CD14-positive monocyte (primary cell): Measurements from ENCODE around the gene ATRX. TPM values are rescaled to one million over a fixed set of nuclear protein-coding genes. Genes with fewer than 3 reads are reported as not detected.
"Not testable (repeated sequence)": the region's sequence is repeated elsewhere in the genome, so short reads cannot be mapped to it uniquely, and the experiment has no call there.

ENCODE experiments used
- DNase-seq, 3 donors: peaks; one replicate each; pipeline ENCODE4 v3.0.0-alpha.2; 2011 to 2022
- H2AFZ ChIP-seq: 2 replicates; pipeline ENCODE4 v1.6.0; 2012; ENCODE audit warnings: mild to moderate bottlenecking, low read depth, low read length, inconsistent platforms; ENCODE audit not compliant: insufficient read depth, poor library complexity, severe bottlenecking
- H3K27ac ChIP-seq, 2 donors: 1 replicate in 1 of 2; 2 replicates in 1 of 2; pipeline ENCODE4 v1.5.1; 2012 to 2013; ENCODE audit warnings: low read length in 2 of 2, control low read depth in 1 of 2, inconsistent platforms in 1 of 2, low read depth in 1 of 2, mild to moderate bottlenecking in 1 of 2
- H3K27me3 ChIP-seq, 2 donors: one replicate each; pipeline versions ENCODE4 v1.6.0 to v1.6.1; 2011 to 2013; ENCODE audit warnings: low read length in 2 of 2; ENCODE audit not compliant: control insufficient read depth in 2 of 2, insufficient read depth in 2 of 2
- H3K36me3 ChIP-seq, 2 donors: replicated peaks in 1 of 2; 1 replicate in 1 of 2; 2 replicates in 1 of 2; pipeline versions ENCODE4 v1.5.1 to v1.6.1; 2012 to 2013; ENCODE audit warnings: low read length in 2 of 2, control low read depth in 1 of 2, inconsistent platforms in 1 of 2, mild to moderate bottlenecking in 1 of 2; ENCODE audit not compliant: insufficient read depth in 2 of 2, control insufficient read depth in 1 of 2
- H3K4me1 ChIP-seq, 2 donors: 1 replicate in 1 of 2; 2 replicates in 1 of 2; pipeline versions ENCODE4 v1.5.1 to v1.6.1; 2012 to 2013; ENCODE audit warnings: low read length in 2 of 2, control low read depth in 1 of 2, inconsistent platforms in 1 of 2, mild to moderate bottlenecking in 1 of 2, moderate library complexity in 1 of 2; ENCODE audit not compliant: insufficient read depth in 2 of 2, control insufficient read depth in 1 of 2
- H3K4me2 ChIP-seq: replicated peaks from 2 replicates; pipeline ENCODE3; 2012; ENCODE audit warnings: low read length, moderate library complexity, mild to moderate bottlenecking; ENCODE audit not compliant: poor library complexity, severe bottlenecking; ENCODE audit errors: extremely low read depth
- H3K4me3 ChIP-seq, 3 experiments: fragments of 200-600 bp in 1 of 3; sonication (generic) in 1 of 3; replicated peaks in 1 of 3; 1 replicate in 2 of 3; 2 replicates in 1 of 3; pipeline ENCODE4 v1.5.1; 2011 to 2013; ENCODE audit warnings: low read length in 3 of 3, mild to moderate bottlenecking in 3 of 3, control low read depth in 2 of 3, low read depth in 2 of 3, inconsistent platforms in 1 of 3, moderate library complexity in 1 of 3
- H3K79me2 ChIP-seq: 2 replicates; pipeline ENCODE4 v1.6.0; 2012; ENCODE audit warnings: mild to moderate bottlenecking, control low read depth, inconsistent platforms, low read length, moderate library complexity; ENCODE audit not compliant: insufficient read depth
- H3K9ac ChIP-seq: 2 replicates; pipeline ENCODE4 v1.6.0; 2017; ENCODE audit warnings: low read length, mild to moderate bottlenecking; ENCODE audit not compliant: insufficient read depth, poor library complexity, severe bottlenecking
- H3K9me3 ChIP-seq, 2 donors: replicated peaks in 1 of 2; 1 replicate in 1 of 2; 2 replicates in 1 of 2; pipeline versions ENCODE4 v1.5.1 to v1.6.1; 2012 to 2013; ENCODE audit warnings: low read length in 2 of 2, control low read depth in 1 of 2; ENCODE audit not compliant: control insufficient read depth in 1 of 2, insufficient read depth in 1 of 2
- H4K20me1 ChIP-seq: 2 replicates; pipeline ENCODE4 v1.6.0; 2012; ENCODE audit warnings: mild to moderate bottlenecking, low read length, control low read depth, moderate library complexity; ENCODE audit not compliant: insufficient read depth
- H3K27ac Mint-ChIP-seq, 7 donors: one replicate each; pipeline ENCODE4 v1.8.0; 2020; ENCODE audit warnings: mild to moderate bottlenecking in 7 of 7, mixed read lengths in 7 of 7, moderate library complexity in 6 of 7, inconsistent platforms in 2 of 7
- H3K27me3 Mint-ChIP-seq, 3 donors: one replicate each; pipeline ENCODE4 v1.8.0; 2021 to 2022; ENCODE audit warnings: low read depth in 3 of 3, mild to moderate bottlenecking in 3 of 3, mixed read lengths in 3 of 3, moderate library complexity in 3 of 3, inconsistent platforms in 1 of 3
- H3K36me3 Mint-ChIP-seq, 2 donors: one replicate each; pipeline ENCODE4 v1.8.0; 2020; ENCODE audit warnings: mixed read lengths in 2 of 2, inconsistent platforms in 1 of 2, mild to moderate bottlenecking in 1 of 2
- H3K4me1 Mint-ChIP-seq: one replicate; pipeline ENCODE4 v1.8.0; 2020; ENCODE audit warnings: mild to moderate bottlenecking, mixed read lengths
- H3K4me3 Mint-ChIP-seq, 2 donors: one replicate each; pipeline ENCODE4 v1.8.0; 2020; ENCODE audit warnings: mild to moderate bottlenecking in 2 of 2, mixed read lengths in 2 of 2, moderate library complexity in 1 of 2
- H3K9me3 Mint-ChIP-seq, 7 donors: one replicate each; pipeline ENCODE4 v1.8.0; 2020 to 2022; ENCODE audit warnings: mixed read lengths in 7 of 7, mild to moderate bottlenecking in 6 of 7, moderate library complexity in 6 of 7, inconsistent platforms in 2 of 7
- WGBS: methylation state at CpG from one replicate; pipeline ENCODE4 v1.1.5; 2013; ENCODE audit warnings: missing lambda C conversion rate; ENCODE audit not compliant: insufficient coverage; 5-methylcytosine and 5-hydroxymethylcytosine counted together
- intact Hi-C, 2 donors: fragments of 100-400 bp; cut with micrococcal nuclease; formaldehyde crosslinking; loops; one replicate each; pipeline versions ENCODE4 v1.15.0 to v1.15.1; 2023
- polyA plus RNA-seq, 3 donors: library from polyadenylated mRNA; depleted of rRNA in 1 of 3; unstranded in 2 of 3; stranded (reverse) in 1 of 3; fragments of 300-500 nt in 2 of 3; fragments of >200 nt in 1 of 3; fragmentation: Illumina TruSeq in 2 of 3; gene quantifications; 1 replicate in 2 of 3; 2 replicates in 1 of 3; pipeline ENCODE4 v1.2.3, GENCODE V29; 2012 to 2021
- TF ChIP-seq, protein P1 (sequence below): fragments of 200-600 bp; IDR thresholded peaks from one replicate; pipeline ENCODE4 v1.8.0; 2022; ENCODE audit warnings: antibody characterized with exemption, mild to moderate bottlenecking

ATRX gene
- polyA plus RNA-seq, 3 donors, result 8.6 to 18.3 (median 17.3) TPM

DNA sequence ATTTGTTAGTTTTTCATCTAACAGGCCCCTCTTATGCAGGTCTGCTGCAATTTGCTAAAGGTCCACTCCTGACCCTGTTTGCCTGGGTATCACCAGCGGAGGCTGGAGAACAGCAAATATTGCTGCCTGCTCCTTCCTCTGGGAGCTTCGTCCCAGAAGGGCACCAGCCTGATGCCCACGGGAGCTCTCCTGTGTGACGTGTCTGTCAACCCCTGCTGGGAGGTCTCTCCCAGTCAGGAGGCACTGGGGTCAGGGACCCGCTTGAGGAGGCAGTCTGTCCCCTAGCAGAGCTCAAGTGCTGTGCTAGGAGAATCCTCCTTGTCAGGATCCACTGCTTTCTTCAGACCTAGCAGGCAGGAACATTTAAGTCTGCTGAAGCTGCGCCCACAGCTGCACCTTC lies 30.5 kb downstream of the ATRX start:
- Histone ChIP-seq H3K79me2 (peaks cover 20% of the 10 kb centered on the region), H3K36me3 (no peaks in the 10 kb centered on the region), H3K27me3 (no peaks in the 10 kb centered on the region), H3K27ac (no peak overlapping the region), H3K4me2 (no peak overlapping the region), H3K9me3 (peaks cover 0 to 4% of the 10 kb centered on the region in 2 donors), H4K20me1 (no peaks in the 10 kb centered on the region), H3K4me3 (no peak overlapping the region), H3K9ac (no peak overlapping the region), H2AFZ (no peak overlapping the region), H3K4me1 (no peaks in the 10 kb centered on the region)
- H3K27me3 Mint-ChIP-seq, result peaks cover 0 to 2% (median 0%) of the 10 kb centered on the region in 3 donors
- no peak overlapping the region for H3K27ac Mint-ChIP-seq
- DNase-seq, result no peak
- 100% methylated on average over 1 of the region's 6 CpGs for WGBS
- H3K9me3 Mint-ChIP-seq, result peaks cover 0 to 16% (median 8%) of the 10 kb centered on the region in 7 donors
- peaks cover 0 to 3% of the 10 kb centered on the region in 2 donors for H3K36me3 Mint-ChIP-seq
- H3K4me1 Mint-ChIP-seq, result no peaks in the 10 kb centered on the region
- H3K4me3 Mint-ChIP-seq, result no peak overlapping the region
- intact Hi-C loops, result no loop called here
- TF ChIP-seq, protein P1, sequence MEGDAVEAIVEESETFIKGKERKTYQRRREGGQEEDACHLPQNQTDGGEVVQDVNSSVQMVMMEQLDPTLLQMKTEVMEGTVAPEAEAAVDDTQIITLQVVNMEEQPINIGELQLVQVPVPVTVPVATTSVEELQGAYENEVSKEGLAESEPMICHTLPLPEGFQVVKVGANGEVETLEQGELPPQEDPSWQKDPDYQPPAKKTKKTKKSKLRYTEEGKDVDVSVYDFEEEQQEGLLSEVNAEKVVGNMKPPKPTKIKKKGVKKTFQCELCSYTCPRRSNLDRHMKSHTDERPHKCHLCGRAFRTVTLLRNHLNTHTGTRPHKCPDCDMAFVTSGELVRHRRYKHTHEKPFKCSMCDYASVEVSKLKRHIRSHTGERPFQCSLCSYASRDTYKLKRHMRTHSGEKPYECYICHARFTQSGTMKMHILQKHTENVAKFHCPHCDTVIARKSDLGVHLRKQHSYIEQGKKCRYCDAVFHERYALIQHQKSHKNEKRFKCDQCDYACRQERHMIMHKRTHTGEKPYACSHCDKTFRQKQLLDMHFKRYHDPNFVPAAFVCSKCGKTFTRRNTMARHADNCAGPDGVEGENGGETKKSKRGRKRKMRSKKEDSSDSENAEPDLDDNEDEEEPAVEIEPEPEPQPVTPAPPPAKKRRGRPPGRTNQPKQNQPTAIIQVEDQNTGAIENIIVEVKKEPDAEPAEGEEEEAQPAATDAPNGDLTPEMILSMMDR, result no peak

DNA sequence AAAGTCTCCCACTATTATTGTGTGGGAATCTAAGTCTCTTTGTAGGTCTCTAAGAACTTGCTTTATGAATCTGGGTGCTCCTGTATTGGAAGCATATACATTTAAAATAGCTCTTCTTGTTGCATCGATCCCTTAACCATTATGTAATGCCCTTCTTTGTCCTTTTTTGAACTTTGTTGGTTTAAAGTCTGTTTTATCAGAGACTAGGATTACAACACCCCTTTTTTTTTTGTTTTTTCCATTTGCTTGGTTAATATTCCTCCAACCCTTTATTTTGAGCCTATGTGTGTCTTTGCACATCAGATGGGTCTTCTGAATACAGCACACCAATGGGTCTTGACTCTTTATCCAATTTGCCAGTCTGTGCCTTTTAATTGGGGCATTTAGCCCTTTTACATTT lies 32.1 kb downstream of the ATRX start:
- H3K4me1 ChIP-seq, H3K9ac ChIP-seq, H3K36me3 ChIP-seq, H3K27ac ChIP-seq, H3K4me2 ChIP-seq, H3K27me3 ChIP-seq, H4K20me1 ChIP-seq, H3K4me1 Mint-ChIP-seq, H3K36me3 Mint-ChIP-seq, DNase-seq, intact Hi-C loops, H3K4me3 ChIP-seq, H3K4me3 Mint-ChIP-seq, H2AFZ ChIP-seq, H3K27ac Mint-ChIP-seq, H3K9me3 ChIP-seq, H3K27me3 Mint-ChIP-seq: not testable (repeated sequence)
- H3K9me3 Mint-ChIP-seq, result peaks cover 0 to 16% (median 8%) of the 10 kb centered on the region in 7 donors
- no CpG with 5 or more reads among the region's 1 CpG for WGBS
- H3K79me2 ChIP-seq, result peaks cover 16% of the 10 kb centered on the region
